Uterus (tissue), 2 donors: ENCODE measurements around the gene RMC1.

Experiments
- POLR2A ChIP-seq, 2 donors: fragments of 450-650 bp; IDR thresholded peaks; one replicate each; pipeline ENCODE4 v1.6.1; 2016; ENCODE audit warnings: antibody characterized with exemption in 2 of 2, mild to moderate bottlenecking in 1 of 2, moderate library complexity in 1 of 2
- TF ChIP-seq, protein P1 (sequence below), 4 experiments: fragments of 200-600 bp in 2 of 4; fragments of 450-650 bp in 2 of 4; sonication (generic) in 2 of 4; IDR thresholded peaks; one replicate each; pipeline ENCODE4 v1.5.1; 2016 to 2019; ENCODE audit warnings: antibody characterized with exemption in 4 of 4, mild to moderate bottlenecking in 2 of 4, moderate library complexity in 1 of 4

GRCh38 chr18:23495723-23496440, 7.4 kb upstream of the RMC1 start:
- TF ChIP-seq, protein P1, sequence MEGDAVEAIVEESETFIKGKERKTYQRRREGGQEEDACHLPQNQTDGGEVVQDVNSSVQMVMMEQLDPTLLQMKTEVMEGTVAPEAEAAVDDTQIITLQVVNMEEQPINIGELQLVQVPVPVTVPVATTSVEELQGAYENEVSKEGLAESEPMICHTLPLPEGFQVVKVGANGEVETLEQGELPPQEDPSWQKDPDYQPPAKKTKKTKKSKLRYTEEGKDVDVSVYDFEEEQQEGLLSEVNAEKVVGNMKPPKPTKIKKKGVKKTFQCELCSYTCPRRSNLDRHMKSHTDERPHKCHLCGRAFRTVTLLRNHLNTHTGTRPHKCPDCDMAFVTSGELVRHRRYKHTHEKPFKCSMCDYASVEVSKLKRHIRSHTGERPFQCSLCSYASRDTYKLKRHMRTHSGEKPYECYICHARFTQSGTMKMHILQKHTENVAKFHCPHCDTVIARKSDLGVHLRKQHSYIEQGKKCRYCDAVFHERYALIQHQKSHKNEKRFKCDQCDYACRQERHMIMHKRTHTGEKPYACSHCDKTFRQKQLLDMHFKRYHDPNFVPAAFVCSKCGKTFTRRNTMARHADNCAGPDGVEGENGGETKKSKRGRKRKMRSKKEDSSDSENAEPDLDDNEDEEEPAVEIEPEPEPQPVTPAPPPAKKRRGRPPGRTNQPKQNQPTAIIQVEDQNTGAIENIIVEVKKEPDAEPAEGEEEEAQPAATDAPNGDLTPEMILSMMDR (IDR thresholded peaks at IDR 0.05) = no peak
- no peak for TF ChIP-seq POLR2A (IDR thresholded peaks at IDR 0.05)
